NCI-H146 (cell line): ENCODE results near the gene PTTG1IP.

Source experiments
- DNase-seq: peaks from one replicate; lab custom pipeline; 2025; lab: John Stamatoyannopoulos, UW

PTTG1IP gene

DNA sequence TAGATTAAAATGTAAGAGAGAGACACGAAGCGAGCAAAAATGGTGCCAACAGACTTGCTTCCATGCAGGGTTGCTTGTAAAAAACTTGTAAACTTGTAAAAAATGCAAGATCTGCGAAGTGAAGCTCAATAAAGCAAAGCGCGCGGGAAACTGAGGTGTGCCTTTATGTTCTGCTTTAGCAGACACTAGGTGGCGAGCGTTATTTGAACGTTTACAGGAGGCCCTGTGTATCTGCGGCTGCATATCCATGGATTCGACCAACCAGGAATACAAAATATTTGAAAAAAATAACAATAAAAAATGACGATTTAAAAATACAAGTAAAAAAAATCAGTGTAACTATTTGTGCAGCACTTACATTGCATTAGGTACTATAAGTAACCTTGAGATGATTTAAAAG is 73.4 kb downstream of the PTTG1IP start:
- no peak for DNase-seq

DNA sequence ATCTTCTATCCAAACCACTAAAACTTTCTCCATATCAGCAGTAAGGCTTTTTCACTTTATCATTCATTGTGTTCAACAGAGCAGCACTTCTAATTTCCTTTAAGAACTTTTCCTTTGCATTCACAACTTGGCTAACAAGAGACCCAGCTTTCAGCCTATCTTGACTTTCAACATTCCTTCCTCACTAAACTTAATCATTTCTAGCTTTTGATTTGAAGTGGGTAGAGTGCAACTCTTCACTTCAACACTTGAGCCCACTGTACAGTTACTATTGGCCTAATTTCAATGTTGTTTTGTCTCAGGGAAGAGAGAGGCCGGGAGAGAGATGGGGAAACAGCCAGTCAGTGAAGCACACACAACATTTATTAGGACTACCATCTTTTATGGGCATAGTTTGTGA is 73.8 kb downstream of the PTTG1IP start:
- no peak for DNase-seq
